ENCODE measurements around the gene GMIP. TPM values are rescaled to one million over a fixed set of nuclear protein-coding genes. Genes with fewer than 3 reads are reported as not detected.

Gene GMIP
- total RNA-seq, 1 experiment from 2014 or later = 4.4 TPM

- DNase-seq (ENCODE audit: low spot score) = no peak
Measured at GRCh38 chr19:19661141-19661674, 17.8 kb upstream of the GMIP start.

DNA sequence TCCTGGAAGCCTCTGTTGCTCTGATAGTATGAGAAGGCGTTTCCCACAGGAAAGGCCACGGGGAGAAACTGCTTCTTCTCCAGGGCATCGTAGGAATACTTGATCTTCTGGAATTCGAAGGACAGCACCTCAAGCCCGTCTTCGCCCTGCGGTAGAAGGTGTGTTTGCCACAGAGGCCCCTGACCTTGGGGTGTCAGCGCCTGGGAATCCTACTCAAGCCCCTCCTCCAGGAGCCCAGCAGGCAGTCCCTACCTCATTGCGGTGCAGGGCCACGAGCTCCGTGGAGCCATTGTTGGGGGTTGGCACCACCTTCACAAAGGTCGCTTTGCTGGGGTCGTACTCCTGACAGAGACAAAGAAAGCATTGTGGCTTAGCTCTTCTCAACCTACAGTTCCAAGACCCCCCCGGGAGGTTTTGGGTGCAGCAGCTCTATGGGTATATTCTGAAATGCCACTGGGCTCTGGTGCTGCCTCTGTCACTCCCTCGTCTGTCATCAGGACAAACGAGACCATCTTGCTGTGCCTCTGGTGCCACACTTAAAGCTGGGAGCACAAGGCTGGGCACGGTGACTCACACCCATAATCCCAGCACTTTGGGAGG is 16.3 kb upstream of the GMIP start:
- DNase-seq (ENCODE audit: low spot score) = no peak

- DNase-seq (ENCODE audit: low spot score) = no peak
Measured at GRCh38 chr19:19657397-19657783, 13.9 kb upstream of the GMIP start.

- DNase-seq (ENCODE audit: low spot score) = no peak
Measured at GRCh38 chr19:19656451-19657396, 13.3 kb upstream of the GMIP start.

- no peak for DNase-seq (ENCODE audit: low spot score)
Measured at GRCh38 chr19:19655641-19656343, 12.3 kb upstream of the GMIP start.

GRCh38 chr19:19655051-19655594 is 11.7 kb upstream of the GMIP start:
- no peak for DNase-seq (ENCODE audit: low spot score)

DNA sequence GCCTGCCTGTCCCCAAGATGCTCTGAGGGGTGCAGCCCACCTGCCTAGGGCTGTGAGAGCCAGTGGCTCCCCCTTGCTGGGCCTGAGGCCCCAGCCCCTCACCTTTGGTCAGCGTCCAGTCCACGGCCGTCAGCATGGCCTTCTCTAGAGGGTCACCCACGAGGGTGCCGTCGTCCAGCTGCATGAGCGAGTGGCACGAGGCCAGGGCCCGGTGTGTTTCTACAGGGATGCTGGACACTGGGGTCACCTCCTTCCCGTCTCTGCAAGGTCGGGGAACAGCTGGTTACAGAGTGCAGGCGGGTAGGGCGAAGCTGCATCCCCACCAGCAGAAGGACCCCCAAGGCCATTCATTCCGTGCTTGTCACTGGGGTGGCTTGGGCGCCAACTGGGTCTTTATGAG is 11.0 kb upstream of the GMIP start:
- DNase-seq (ENCODE audit: low spot score) = no peak

DNA sequence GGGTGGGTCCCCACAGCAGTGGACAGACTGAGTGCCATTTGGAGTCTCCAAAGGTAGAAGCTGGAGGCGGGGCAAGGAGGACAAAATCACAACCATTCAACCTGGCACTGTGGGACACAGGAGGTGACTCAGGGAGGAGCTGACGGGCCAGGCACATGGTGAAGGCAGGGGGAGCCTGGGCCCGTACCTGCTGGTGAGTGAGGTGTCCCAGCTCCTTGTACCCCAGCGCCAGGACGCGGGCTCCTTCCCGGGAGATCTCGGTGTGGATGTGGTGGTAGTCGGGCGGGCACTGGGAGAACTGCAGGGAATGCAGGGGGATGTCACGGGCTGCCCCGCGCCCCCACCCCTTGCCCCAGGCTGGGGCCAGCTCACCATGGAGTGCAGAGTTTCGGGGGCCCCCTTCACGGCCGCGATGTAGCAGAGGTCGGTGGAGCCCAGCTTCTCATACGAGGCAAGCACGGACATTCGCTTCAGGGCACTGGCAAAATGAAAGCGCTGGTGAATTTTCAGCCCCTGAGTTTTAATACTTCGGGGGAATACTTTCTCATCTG is 10.2 kb upstream of the GMIP start:
- DNase-seq (ENCODE audit: low spot score) = no peak

GRCh38 chr19:19652482-19653295 is 9.2 kb upstream of the GMIP start:
- DNase-seq (ENCODE audit: low spot score) = no peak

- DNase-seq (ENCODE audit: low spot score) = no peak
Measured at GRCh38 chr19:19651076-19651475, 7.6 kb upstream of the GMIP start.

GRCh38 chr19:19650331-19650730 is 6.9 kb upstream of the GMIP start:
- DNase-seq (ENCODE audit: low spot score) = no peak

GRCh38 chr19:19649580-19649995 is 6.1 kb upstream of the GMIP start:
- no peak for DNase-seq (ENCODE audit: low spot score)

DNA sequence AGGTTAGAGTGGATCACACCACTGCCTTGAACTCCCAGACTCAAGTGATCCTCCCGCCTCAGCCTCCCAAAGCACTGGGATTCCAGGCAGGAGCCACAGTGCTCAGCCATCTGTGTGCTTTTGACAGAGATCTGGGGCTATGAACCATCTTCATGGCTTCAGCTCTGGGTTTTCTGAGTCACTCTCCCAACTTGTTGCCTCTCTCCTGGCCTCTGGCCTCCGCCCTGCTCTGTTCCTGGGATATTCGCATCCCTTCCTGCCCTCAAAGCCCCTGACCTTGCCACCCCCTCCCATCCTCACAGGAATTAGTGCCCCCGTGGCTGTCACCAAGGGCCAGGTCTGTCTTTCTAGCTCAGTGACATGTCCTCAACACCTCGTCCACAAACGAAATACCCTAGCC is 5.7 kb upstream of the GMIP start:
- no peak for DNase-seq (ENCODE audit: low spot score)

DNA sequence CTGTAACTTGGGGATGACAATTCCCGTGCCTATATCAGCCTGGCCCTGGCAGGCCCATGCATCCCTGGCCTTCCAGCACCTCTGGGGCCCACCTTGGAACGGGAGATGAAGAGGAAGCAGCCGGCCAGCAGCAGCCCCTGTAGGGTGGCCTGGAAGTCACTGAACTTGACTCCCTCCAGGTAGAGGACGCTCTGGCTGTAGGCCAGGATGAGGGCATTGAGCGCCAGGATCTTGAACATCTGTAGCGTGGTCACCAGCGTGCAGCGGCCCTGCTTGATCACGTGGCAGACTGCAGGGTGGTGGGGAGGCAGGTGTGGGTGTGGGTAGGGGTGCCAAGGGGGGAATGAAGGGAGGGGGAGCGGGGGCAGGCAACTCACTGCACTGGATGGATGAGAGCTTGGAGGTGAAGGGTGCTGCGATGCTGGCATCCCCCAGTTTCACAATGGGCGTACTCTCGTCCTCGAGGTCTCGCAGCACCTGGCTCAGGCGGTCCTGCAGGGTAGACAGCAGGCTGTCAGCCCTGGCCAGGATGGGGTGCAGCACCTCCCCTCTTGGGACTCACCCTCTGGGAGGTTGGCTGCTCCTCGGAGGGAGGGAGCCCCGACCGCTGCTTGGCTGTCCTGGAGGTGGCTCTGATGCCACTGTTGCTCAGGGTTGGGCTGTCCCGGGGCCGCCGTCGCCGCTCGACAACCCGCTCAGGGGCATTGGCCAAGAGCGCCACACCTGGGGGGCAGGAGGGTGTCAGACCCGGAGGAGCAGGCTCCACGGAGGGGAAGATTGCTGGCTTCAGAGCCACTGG is 3.8 kb upstream of the GMIP start:
- no peak for DNase-seq (ENCODE audit: low spot score)

DNA sequence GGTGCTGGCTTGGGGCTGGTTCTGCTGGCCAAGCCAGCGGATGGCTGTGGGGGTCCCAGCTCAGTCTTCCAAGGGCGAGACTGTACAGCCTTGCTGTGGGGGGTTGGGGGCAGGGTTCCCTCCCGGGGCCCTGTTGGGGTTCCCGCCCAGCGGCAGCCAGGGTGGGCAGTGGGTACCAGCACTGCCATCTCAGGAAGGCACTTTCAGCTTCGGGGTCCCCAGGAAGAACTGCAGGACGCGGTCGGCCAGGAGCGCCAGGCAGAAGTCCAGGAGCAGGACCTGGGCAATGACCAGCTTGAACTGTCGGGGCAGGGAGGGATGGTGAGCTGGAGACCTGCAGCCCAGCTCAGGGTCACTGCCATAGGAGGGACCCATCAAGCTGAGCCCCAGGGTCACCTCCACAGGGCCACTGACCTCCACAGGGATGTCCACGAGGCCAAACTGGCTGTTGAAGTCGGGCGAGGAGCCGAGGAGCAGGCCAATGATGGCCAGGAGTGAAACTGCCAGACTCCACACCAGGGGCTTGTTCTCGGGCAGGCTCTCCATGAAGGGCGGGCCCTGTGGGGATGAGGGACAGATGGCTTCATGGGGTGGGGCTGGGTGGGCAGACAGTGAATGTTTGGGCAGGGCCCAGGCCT is 1.9 kb upstream of the GMIP start:
- no peak for DNase-seq (ENCODE audit: low spot score)

GRCh38 chr19:19644054-19644388 is 564 bp upstream of the GMIP start:
- no peak for DNase-seq (ENCODE audit: low spot score)

DNA sequence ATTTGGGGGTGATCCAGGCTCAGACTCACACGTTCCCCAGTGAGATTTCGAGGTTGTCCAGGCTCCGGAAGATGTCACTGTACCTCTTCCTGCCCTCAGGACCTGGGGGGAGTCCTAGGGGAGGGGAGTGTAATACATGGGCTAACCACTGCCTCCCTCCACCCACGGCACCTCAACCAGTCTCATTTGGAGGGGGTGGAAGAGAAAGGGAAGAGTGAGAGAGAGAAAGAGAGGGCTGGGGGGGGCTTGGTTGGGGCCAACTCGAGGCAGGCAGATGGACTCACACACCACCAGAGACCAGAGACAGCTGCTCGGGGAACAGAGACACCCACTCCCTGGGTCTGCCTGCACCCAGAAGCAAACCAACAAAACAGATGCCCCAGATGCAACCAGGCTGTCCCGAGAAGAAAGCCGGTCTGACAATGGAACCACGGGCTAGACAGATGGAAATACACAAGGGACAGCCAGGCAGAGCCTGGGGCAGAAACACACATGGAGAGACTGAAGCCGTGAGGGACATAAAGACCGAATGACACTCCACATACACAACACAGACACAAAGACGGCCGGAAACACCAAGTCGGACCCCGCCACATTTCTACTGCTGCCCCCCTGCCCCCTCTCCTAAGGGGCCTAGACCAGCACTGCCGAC is 825 bp downstream of the GMIP start:
- DNase-seq (ENCODE audit: low spot score) = no peak

DNA sequence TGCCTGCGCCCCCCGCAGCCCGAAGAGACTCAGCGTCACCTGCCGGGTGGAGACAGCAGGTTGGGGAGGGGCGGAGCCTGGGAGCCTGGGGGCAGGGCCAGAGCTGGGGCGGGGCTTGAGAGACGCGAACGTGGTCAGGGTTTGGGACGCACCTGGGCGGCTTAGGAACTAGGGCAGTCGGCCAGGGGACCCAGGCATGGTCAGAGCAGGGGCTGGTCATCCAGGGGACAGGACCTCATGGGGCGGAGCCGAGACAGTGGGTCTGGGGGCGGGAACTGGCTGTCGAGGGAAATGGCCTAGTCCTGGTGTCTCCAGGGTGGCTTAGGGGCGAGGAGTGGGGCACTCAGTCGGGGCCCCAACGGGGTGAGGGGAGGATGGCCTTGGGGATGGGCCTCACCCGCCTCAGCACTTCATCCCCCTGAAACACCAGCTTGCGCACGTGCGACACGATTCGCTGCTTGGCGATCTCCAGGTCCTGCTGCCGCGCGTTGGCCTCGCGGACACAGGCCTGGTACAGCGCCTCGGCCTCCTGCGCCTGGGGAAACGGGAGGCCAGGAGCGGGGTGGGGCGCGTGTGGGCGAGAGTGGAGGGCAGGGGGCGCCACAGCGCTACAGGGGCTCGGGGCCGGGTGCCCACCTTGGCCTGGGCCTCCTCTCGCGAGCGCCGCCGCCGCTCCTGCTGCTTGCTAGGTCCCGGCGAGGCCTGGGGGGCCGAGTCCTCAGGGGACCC is 5.8 kb downstream of the GMIP start:
- DNase-seq (ENCODE audit: low spot score) = no peak

GRCh38 chr19:19637186-19637522 is 6.3 kb downstream of the GMIP start:
- no peak for DNase-seq (ENCODE audit: low spot score)
